ENCODE results near the gene SIK2.

SIK2 gene

GRCh38 chr11:111582881-111583280 lies 19.4 kb upstream of the SIK2 start:
- no peak for DNase-seq

GRCh38 chr11:111585371-111585770 lies 16.9 kb upstream of the SIK2 start:
- no peak for DNase-seq

DNA sequence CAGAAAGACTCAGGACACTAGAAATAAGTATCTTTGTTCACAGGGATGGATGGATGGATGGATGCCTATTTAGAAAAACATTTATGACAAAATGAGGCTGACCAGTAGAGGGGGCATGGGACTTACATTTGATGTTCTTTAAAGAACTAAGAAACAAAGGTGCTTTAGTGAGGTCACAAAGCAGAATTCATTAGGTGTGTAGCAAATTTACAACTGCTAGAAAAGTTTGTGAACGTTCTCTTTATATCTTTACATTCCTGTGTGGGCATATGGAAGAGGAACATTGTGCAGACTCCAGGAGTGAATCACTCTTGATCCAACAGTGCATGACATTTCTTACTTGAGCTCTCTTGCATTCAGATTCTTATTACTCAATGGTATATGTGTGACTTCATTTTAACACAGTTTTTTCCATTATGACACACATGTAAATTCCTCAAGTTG lies 15.8 kb upstream of the SIK2 start:
- peak; percentile 42 for DNase-seq

DNA sequence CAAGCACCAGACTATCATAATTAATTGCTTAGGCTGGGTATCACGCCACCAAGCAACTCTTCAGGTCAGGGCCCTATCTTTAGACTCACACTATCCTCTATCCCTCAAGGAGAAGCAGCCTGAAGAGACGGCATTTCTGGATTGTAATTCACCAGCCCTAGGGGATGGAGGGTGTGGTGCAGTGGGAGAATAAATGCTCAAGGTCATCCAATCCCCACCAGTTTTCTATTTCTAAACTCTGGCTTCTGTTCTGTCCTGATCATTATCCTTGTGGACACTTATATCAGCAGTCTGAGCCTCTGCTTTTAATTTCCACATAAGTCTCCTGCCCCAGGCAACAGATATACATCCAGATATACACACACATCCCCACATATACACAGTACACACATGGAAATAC lies 13.1 kb upstream of the SIK2 start:
- no peak for DNase-seq

DNA sequence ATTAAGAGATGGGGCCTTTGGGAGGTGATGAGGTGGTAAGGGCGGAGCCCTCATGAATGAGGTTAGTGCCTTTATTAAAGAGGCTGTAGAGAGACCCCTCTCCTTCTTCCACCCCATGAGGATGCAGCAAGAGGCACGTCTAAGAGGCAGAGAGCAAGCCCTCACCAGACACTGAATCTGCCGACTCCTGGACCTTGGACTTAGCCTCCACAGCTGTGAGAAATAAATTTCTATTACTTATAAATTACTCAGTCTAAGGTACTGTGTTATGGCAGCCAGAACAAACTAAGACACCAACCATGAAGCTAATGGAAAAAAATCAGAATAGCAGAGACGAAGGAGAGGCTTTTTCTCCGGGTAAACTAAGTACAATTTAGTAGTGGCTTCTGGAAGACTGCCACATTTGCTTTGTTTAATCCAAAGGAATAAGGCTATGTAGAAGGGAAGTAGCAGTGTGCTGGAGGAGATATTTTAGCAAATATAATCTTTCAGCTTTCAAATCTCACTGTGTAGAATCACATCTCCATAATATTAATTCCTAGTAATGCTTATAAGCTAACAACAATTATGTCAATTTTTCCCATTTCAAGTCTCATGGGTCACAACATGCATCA lies 12.3 kb upstream of the SIK2 start:
- no peak for DNase-seq

DNA sequence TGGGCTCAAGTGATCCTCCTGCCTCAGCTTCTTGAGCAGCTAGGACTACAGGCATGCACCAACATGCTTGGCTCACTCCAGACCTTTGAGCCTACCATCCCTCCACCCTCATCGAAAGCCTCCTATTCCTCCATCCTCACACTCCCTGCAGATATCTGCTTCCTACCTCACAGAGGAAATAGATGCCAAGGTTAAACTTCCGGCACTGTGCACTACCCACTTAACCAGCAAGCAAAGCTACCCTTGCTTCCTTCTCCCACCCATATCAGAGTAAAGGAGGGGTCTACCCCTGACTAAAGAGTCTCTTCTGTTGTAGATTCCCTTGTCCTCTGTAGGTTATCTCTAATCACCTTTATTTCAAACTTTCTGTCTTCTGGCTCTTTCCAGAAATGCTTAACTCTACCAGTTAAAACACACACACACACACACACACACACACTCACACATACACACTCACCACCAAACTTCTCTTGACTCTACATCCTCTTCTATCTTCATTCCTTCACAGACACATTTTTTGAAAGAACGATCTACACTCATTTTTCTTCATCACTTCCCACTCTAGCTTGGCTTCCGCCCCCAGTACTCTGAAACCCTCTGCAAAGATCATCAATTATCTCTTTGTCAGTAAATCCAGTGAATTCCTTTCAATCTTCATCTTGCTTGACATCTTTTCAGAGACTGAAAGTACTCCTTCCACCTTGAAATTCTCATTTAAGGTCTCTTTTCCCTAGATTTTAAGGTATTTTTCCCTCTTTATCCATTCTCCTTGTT lies 10.9 kb upstream of the SIK2 start:
- no peak for DNase-seq

GRCh38 chr11:111592491-111592890 lies 9.8 kb upstream of the SIK2 start:
- DNase-seq = no peak

- DNase-seq = no peak
Measured at GRCh38 chr11:111596319-111596718, 5.9 kb upstream of the SIK2 start.

DNA sequence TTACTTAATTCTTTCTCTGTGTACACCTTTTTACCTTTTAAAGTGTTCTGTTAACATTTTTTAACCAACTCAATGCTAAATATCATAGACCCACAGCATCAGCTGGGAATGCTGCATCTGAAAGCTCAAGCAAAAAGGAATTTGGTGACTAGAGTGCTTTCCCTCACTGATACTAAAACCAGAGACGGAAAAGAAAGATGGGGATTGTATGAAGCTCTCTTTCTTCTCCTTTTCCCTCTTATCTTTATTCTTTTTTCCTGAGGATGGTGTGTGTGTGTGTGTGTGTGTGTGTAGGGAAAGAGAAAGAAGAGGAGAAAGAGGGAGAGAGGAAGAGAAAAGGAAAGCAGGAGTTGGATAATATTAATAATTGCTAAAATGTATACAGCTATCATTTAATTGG lies 4.1 kb upstream of the SIK2 start:
- no peak for DNase-seq

DNA sequence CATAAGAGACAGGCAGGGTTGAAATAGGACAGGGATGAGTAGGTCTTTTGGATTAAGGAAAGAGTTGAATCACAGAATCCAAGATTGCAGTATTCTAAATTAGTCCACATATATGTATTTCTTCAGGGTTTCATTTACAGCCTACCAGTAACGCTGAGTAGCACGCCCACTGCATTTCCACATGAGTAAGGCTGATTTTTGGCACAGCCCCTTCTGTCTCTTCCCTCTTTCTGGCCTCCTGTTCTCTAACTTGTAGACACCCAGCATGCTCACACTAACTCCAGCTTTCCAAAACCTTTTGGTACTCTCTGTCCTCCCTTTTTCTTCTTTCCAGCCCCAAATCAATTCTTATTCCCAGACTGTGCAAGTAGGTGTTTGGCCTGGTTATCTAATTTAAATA lies 3.7 kb upstream of the SIK2 start:
- DNase-seq = no peak

DNA sequence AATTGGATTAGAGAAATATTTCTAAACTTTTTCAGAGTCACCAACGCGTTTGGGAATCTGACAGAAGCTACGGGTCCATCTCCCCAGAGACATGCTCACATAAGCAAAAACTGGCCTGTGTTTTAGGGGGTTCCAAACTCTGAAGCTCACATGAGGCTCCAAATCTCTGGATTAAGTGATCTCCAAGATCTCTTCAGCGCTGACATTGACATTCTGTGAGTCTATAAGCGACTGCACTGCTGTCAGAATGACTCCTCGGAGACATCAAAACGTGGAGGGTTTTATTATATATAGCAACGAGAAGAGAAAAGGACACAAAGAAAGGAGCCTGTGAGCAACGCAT lies 642 bp upstream of the SIK2 start:
- no peak for DNase-seq

DNA sequence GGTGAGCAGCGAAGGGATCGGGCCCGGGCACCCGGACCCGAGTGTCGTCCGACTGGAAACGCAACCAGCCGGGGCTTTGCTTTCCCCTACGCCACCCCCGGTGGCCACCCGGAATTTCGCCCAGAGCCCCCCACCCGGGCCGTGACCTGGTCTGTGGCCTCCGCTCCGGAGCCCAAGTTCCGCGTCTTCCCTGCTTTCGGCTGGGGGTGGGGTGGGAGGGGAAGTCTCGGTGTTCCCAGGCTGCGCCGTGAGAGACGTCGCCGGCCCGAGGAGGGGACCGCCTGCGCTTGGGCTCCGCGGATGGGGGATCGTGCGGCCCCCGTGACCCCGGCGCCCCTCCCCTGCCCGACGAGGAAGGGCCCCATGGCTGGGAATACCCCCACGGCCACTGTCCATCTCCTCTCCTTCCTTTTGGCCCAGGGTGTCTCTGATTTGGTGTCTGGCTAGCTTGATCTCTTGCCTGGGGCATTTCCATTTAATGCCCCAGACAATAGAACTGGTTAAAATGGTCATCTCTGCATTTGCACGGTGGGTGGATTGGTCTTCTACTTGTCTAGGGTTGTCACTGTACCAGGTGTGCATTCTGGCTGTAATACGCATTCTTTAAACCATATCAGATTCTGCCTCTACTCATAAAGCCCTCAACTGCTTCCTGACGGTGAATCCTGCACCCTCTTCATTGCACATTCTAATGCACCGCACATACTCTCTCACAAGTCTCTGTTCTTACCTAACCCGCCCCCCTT lies 789 bp downstream of the SIK2 start:
- peak; percentile 14 for DNase-seq

- no peak for DNase-seq
Measured at GRCh38 chr11:111603611-111604130, 1.4 kb downstream of the SIK2 start.

- peak; percentile 68 for DNase-seq
Measured at GRCh38 chr11:111604392-111605009, 2.3 kb downstream of the SIK2 start.

DNA sequence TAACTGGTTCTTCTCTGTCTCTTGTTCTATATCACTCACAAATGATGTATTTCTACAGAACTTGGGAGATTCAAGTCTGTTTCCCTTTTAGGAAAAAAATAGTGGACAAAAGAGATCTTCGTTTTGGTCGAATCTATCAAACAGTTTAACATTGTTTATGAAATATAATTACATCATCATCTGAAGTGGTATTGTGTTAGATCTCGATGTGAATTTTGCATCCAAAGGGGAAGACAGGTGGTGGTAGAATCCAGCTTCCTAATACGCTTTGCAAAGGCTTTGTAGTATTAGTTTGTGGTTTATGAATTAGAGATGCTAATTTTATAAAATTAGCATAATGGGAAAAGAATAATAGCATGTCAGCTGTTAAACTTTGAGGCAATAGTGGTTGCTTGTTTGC lies 3.4 kb downstream of the SIK2 start:
- DNase-seq = no peak

DNA sequence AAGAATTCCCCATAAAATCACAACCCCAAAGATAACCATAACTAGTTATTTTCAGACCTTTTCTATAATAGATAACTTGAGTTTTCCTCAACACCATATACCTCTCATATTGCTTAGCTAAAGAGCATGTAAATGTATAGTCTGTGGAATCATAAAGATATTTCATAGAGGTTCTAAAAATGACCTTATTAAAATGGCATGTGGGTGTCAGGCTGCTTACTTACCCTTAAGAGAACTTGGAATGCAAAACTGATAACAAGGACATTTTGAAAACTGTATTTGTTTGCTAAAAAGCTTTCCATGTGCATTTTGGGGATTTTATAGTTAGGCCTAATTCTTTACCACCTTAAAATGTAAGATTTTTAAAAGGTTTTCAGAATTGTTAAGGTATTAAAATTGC lies 4.7 kb downstream of the SIK2 start:
- DNase-seq = no peak

DNA sequence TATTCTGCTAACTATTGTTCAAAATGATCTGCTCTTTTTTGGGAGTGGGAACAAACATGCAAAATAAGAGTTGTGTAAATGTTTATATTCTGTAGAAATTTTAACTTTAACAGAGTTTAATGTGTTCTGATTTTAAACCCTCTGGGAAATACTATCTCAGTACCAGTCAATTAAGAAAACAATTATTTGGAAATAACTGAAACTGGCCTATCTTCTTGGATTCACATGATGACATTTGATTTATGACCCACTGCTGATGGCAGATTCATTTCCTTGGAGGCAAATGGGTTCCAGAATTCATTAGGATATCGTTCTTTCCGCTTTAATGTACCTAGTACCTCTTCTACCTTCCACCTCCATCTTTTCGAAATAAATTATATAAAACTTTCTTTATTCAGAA lies 5.5 kb downstream of the SIK2 start:
- no peak for DNase-seq

GRCh38 chr11:111612224-111612623 lies 10.0 kb downstream of the SIK2 start:
- no peak for DNase-seq

- DNase-seq = no peak
Measured at GRCh38 chr11:111617286-111617685, 15.0 kb downstream of the SIK2 start.

DNA sequence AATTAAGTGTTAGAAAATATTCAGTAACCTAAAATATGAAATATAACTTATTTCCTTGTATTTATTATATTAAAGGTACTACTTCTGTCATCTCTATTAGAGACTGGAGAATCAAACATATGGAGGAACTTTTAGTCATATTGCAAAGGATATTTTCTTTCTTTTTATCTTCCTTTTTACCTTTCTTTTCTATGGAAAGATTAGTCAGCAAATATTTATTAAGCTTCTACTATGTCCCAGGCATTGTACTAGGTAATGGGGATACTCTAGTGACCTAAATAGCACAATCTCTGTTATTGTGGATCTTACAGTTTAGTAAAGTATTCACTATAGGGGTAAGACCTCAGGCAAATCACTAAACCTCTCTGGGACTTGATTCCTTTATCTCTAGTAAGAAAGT lies 18.3 kb downstream of the SIK2 start:
- DNase-seq = no peak

GRCh38 chr11:111623527-111624030 lies 21.3 kb downstream of the SIK2 start:
- DNase-seq = no peak

DNA sequence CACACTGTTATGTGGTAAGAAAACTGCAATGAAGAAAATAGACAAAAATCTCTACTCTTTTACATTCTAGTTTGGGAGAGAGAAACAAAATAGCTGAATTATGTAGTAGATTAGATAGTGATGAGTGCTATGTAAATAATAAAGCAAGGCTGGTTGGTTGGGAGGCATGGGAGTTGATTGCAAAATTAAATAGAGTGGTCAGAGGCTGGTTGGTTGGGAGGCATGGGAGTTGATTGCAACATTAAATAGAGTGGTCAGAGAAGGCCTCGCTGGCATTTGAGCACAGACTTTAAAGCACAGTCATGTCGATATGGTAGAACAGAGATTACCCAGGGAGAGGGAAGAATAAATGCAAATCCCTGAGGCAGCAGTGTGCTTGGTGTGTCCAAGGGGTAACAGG lies 22.4 kb downstream of the SIK2 start:
- no peak for DNase-seq

DNA sequence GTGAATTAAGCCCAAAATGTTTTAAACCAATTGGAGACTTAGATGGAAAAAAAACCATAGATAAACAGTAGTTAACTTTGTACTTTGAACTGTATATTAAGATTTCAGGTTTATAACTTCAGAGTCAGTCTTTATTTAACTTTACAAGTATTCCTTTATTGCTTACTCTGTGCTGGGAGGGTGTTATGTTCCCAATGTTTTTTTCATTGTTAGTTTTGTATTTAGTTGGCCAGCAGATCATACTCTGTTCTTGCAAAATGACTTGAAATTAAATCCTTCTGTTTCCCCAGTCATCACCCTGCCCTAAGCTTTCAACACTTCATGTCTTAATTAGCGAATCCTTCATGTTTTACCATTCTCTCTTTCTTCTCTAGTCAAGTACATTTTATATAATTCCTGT lies 25.3 kb downstream of the SIK2 start:
- DNase-seq = no peak
